Hepatocyte (in vitro differentiated cells): Measurements from ENCODE around the gene MZT1.

Experiments
- EZH2 ChIP-seq: fragments of 200-600 bp; sonication (generic); IDR thresholded peaks from 2 replicates; pipeline ENCODE4 v1.6.1; 2016; ENCODE audit warnings: antibody characterized with exemption, mild to moderate bottlenecking, borderline replicate concordance
- EZH2phosphoT487 ChIP-seq: fragments of 200-600 bp; sonication (generic); IDR thresholded peaks from one replicate; pipeline ENCODE4 v1.6.1; 2018; ENCODE audit warnings: antibody characterized with exemption, mild to moderate bottlenecking, low read depth, moderate library complexity; ENCODE audit not compliant: unreplicated experiment, severe bottlenecking
- TF ChIP-seq, protein P1 (sequence below): fragments of 200-600 bp; sonication (generic); IDR thresholded peaks from 2 replicates; pipeline ENCODE4 v1.5.1; 2016; ENCODE audit warnings: antibody characterized with exemption, mild to moderate bottlenecking; ENCODE audit not compliant: poor library complexity

DNA sequence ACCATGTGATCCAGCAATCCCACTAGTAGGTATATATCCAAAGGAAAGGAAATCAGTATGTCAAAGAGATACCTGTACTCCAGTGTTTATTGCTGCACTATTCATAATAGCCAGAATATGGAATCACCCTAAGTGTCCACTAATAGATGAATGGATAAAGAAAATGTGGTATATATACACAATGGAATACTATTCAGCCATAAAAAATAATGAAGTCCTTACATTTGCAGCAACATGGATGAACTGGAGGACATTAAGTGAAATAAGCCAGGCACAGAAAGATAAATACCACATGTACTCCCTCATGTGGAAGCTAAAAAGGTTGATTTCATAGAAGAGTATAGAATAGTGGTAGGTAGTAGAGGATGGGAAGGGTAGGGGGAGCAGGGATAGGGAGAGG lies 23.8 kb upstream of the MZT1 start:
- TF ChIP-seq, protein P1, sequence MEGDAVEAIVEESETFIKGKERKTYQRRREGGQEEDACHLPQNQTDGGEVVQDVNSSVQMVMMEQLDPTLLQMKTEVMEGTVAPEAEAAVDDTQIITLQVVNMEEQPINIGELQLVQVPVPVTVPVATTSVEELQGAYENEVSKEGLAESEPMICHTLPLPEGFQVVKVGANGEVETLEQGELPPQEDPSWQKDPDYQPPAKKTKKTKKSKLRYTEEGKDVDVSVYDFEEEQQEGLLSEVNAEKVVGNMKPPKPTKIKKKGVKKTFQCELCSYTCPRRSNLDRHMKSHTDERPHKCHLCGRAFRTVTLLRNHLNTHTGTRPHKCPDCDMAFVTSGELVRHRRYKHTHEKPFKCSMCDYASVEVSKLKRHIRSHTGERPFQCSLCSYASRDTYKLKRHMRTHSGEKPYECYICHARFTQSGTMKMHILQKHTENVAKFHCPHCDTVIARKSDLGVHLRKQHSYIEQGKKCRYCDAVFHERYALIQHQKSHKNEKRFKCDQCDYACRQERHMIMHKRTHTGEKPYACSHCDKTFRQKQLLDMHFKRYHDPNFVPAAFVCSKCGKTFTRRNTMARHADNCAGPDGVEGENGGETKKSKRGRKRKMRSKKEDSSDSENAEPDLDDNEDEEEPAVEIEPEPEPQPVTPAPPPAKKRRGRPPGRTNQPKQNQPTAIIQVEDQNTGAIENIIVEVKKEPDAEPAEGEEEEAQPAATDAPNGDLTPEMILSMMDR, result no peak
- TF ChIP-seq EZH2 (no peak), EZH2phosphoT487 (no peak)
